Colonic mucosa (tissue), 4 donors: ENCODE data around the gene SRL. TPM values are rescaled to one million over a fixed set of nuclear protein-coding genes. Genes with fewer than 3 reads are reported as not detected.

ENCODE experiments used
- DNase-seq: peaks from one replicate; pipeline ENCODE4 v3.0.0-alpha.2; 2020
- H3K27ac ChIP-seq: fragments of 200-600 bp; one replicate; pipeline ENCODE4 v1.8.0; 2021
- H3K27me3 ChIP-seq: fragments of 200-600 bp; one replicate; pipeline ENCODE4 v1.8.0; 2021
- H3K36me3 ChIP-seq: fragments of 200-600 bp; one replicate; pipeline ENCODE4 v1.8.0; 2021
- H3K4me1 ChIP-seq: fragments of 200-600 bp; one replicate; pipeline ENCODE4 v1.8.0; 2021; ENCODE audit warnings: mild to moderate bottlenecking
- H3K4me3 ChIP-seq: fragments of 200-600 bp; one replicate; pipeline ENCODE4 v1.8.0; 2021
- H3K9ac ChIP-seq, 2 donors: one replicate each; pipeline ENCODE4 v1.7.0; 2013; ENCODE audit warnings: control low read depth in 2 of 2, low read depth in 2 of 2, low read length in 2 of 2
- H3K9me3 ChIP-seq: fragments of 200-600 bp; one replicate; pipeline ENCODE4 v1.8.0; 2021
- intact Hi-C: fragments of 100-400 bp; cut with DNase I; formaldehyde crosslinking; loops from one replicate; pipeline ENCODE4 v1.14.1; 2022
- total RNA-seq, 2 donors: library from RNA; stranded (reverse); fragmentation: NEBNext Ultra II Directional in 1 of 2; extraction: Animal tissue kit (Norgen Biotek cat#: 25700) in 1 of 2; gene quantifications; one replicate each; pipeline ENCODE4 v1.2.1, GENCODE V29; 2021
- TF ChIP-seq, protein P1 (sequence below): fragments of 200-600 bp; IDR thresholded peaks from one replicate; pipeline ENCODE4 v1.8.0; 2022; ENCODE audit warnings: antibody characterized with exemption, mild to moderate bottlenecking
- donor health status: healthy.
- donor health status: DM: no; HTN: no; CAD: no.
- donor health status: DM: no; HTN: no; CAD: no.

The SRL gene
- total RNA-seq, 2 donors from 2014 or later, result 0.49 to 0.82 TPM

DNA sequence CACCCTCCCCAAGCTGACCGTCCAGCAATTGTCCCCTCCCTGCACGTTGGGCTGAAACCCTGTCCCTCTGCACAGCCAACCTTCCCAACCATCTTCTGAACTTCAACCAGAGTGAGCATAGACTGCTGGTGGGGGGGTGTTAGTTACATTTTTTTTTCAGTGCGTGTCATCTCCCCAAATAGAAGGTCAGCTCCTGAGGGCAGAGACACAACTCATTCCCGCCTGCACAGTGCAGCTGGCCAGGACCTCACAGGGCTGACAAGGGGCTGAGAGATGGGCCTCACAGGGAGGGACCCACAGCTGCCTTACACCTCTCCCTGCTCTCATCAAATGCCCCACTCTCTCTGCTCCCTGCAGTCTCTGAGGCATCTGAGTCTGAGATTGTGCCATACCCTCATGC, 8.4 kb downstream of the SRL start:
- Histone ChIP-seq H3K27me3 (no peaks in the 10 kb centered on the region), H3K9me3 (no peaks in the 10 kb centered on the region), H3K36me3 (no peaks in the 10 kb centered on the region), H3K4me3 (no peak overlapping the region), H3K27ac (no peak overlapping the region), H3K4me1 (no peaks in the 10 kb centered on the region), H3K9ac (no peak overlapping the region)
- intact Hi-C loops, result no loop called here
- DNase-seq, result no peak
- TF ChIP-seq, protein P1, sequence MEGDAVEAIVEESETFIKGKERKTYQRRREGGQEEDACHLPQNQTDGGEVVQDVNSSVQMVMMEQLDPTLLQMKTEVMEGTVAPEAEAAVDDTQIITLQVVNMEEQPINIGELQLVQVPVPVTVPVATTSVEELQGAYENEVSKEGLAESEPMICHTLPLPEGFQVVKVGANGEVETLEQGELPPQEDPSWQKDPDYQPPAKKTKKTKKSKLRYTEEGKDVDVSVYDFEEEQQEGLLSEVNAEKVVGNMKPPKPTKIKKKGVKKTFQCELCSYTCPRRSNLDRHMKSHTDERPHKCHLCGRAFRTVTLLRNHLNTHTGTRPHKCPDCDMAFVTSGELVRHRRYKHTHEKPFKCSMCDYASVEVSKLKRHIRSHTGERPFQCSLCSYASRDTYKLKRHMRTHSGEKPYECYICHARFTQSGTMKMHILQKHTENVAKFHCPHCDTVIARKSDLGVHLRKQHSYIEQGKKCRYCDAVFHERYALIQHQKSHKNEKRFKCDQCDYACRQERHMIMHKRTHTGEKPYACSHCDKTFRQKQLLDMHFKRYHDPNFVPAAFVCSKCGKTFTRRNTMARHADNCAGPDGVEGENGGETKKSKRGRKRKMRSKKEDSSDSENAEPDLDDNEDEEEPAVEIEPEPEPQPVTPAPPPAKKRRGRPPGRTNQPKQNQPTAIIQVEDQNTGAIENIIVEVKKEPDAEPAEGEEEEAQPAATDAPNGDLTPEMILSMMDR, result no peak

DNA sequence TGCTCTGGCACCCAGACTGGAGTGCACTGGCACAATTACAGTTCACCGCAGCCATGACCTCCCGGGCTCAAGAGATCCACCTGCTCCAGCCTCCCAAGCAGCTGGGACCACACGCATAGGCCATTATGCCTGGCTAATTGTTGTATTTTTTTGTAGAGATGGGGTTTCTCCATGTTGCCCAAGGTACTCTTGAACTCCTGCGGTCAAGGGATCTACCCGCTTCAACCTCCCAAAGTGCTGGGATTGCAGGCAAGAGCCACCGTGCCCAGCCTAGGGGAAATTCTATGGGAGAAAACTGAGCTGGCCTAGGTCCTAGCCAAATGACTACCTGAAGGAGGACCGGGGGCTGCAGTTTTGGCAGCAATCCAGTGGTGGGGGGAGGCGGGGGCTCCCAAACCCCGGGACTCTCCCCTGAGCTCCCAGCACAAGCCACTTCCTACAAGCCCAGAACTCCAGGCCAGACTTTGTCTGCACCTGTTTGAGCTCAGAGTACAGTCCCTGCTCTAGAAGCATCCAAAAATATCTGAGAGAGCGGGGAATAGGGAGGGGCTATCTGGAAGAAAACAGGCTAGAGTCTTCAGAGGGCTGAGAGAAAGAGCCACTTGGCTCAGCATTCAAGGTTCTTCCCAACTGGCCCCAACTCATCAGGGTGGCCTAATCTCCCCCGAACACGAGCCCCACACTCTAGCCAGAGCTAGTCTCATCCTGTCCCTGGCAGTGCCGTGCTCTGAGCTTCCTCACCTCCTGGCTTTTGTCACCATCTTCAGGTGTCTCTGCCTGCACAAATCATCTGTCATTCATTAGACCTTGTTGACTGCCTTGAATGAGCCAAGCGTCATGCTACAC, 9.1 kb downstream of the SRL start:
- intact Hi-C loops, result no loop called here
- Histone ChIP-seq H3K27me3 (no peaks in the 10 kb centered on the region), H3K9me3 (no peaks in the 10 kb centered on the region), H3K27ac (no peak overlapping the region), H3K4me3 (no peak overlapping the region), H3K36me3 (no peaks in the 10 kb centered on the region), H3K4me1 (no peaks in the 10 kb centered on the region), H3K9ac (no peak overlapping the region)
- no peak for DNase-seq
- TF ChIP-seq, protein P1, result no peak

DNA sequence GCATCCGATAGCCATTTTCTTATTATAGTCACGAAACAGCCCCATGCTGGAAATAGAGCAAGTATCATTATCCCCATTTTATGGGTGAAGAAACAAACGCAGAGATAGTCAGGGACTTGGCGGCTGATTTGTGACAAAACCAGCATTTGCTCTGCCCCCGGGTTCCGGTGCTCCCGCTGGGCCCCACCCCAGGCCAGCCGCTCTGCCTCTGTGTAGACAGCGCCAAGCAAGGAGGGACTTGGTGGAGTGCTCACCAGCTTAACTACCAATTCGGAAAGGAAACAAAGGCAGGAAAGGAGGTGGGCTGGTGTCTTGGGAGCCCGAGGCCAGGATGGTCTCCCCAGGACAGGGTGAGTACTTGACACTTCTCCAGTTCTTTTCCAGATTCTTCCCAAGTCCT, 10.0 kb downstream of the SRL start:
- TF ChIP-seq, protein P1, result no peak
- no peaks in the 10 kb centered on the region for H3K27me3 ChIP-seq
- no peaks in the 10 kb centered on the region for H3K4me1 ChIP-seq
- no peak overlapping the region for H3K27ac ChIP-seq
- intact Hi-C loops, result no loop called here
- no peak overlapping the region for H3K9ac ChIP-seq
- no peaks in the 10 kb centered on the region for H3K9me3 ChIP-seq
- DNase-seq, result no peak
- H3K36me3 ChIP-seq, result no peaks in the 10 kb centered on the region
- H3K4me3 ChIP-seq, result no peak overlapping the region

DNA sequence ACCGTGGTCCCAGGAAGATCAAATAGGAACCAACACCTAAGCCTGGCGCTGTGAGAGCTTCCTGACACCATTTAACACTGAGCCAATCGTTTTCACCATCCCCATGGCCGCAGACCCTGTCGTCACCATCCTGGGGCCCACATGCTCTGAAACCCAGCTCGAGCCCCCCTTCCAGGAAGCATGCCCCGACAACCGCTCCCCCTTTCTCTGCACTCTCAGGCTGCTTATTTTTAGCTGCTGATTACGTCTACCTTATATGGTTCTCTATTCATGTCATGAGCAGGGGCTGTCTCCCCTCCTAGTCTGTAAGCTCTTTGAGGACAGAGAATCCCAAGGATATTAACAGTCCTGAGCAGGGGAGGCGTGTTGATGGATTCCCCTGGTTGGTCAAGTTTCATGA, 10.5 kb downstream of the SRL start:
- Histone ChIP-seq H3K9me3 (no peaks in the 10 kb centered on the region), H3K4me3 (no peak overlapping the region), H3K27ac (no peak overlapping the region), H3K9ac (no peak overlapping the region), H3K27me3 (no peaks in the 10 kb centered on the region), H3K4me1 (no peaks in the 10 kb centered on the region), H3K36me3 (no peaks in the 10 kb centered on the region)
- TF ChIP-seq, protein P1, result no peak
- intact Hi-C loops, result no loop called here
- no peak for DNase-seq

DNA sequence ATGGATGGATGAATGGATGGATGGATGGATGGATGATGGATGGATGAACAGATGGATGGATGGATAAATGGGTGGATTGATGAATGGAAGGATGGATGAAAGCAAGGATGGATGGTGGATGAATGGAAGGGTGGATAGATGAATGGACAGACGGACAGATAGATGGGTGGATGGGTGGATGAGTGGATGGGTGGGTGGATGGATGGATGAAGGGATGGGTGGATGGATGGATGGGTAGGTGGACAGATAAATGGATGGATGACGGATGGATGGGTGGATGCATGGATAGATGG, 14.9 kb downstream of the SRL start:
- TF ChIP-seq, protein P1, result no peak
- Histone ChIP-seq H3K27ac (no peak overlapping the region), H3K36me3 (no peaks in the 10 kb centered on the region), H3K27me3 (no peaks in the 10 kb centered on the region), H3K4me3 (no peak overlapping the region), H3K9me3 (no peaks in the 10 kb centered on the region), H3K4me1 (no peaks in the 10 kb centered on the region), H3K9ac (no peak overlapping the region)
- intact Hi-C loops, result no loop called here
- no peak for DNase-seq
